Neural progenitor cell (in vitro differentiated cells): Measurements from ENCODE around the gene COG8.

Experiments
- CTCF ChIP-seq: fragments of 200-600 bp; sonication (generic); IDR thresholded peaks from 2 replicates; pipeline ENCODE4 v1.5.1; 2017; ENCODE audit warnings: antibody characterized with exemption, mild to moderate bottlenecking
- EZH2 ChIP-seq: fragments of 200-600 bp; sonication (generic); IDR thresholded peaks from 2 replicates; pipeline ENCODE4 v1.6.1; 2017; ENCODE audit warnings: antibody characterized with exemption, mild to moderate bottlenecking, moderate library complexity

- no peak for TF ChIP-seq CTCF
- no peak for TF ChIP-seq EZH2
These were observed 47.2 kb upstream of the COG8 start for GRCh38 chr16:69386596-69386995.
